Measurements from ENCODE around the gene PDCD10. TPM values are rescaled to one million over a fixed set of nuclear protein-coding genes. Genes with fewer than 3 reads are reported as not detected.

Gene PDCD10
- total RNA-seq, 1 donor from 2014 or later = 80.9 TPM

GRCh38 chr3:167656821-167657220 is 77.9 kb downstream of the PDCD10 start:
- no peak overlapping the region for H3K27ac Mint-ChIP-seq
- H3K27me3 Mint-ChIP-seq (ENCODE audit: low read depth) = no peaks in the 10 kb centered on the region
- intact Hi-C loops (cut with micrococcal nuclease) = no loop called here
- H3K4me1 Mint-ChIP-seq (ENCODE audit: low read depth) = no peaks in the 10 kb centered on the region
- no peak for DNase-seq (ENCODE audit: low spot score)
- no peaks in the 10 kb centered on the region for H3K9me3 Mint-ChIP-seq
- no peaks in the 10 kb centered on the region for H3K36me3 Mint-ChIP-seq (ENCODE audit: low read depth)
- no peak overlapping the region for H3K4me3 Mint-ChIP-seq (ENCODE audit: low read depth)

DNA sequence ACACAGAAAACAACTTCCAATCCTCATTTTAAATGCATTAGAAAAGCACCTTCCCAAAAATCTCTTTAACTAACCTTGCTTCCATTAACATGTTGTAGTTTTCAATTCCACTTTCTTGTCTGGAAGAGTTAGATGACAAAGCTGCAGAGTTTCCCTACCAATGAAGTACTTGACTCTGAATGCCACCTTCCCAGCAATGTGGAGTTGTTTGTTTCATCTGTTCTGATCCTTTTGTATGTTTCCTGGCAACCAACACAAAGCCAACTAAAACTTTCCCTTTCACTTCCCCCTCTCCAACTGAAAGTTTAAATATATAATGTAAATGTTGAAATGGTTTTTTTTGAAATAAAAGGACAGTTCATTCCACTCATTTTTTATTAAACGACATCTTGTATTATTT is 80.9 kb downstream of the PDCD10 start, which contains the start of gene WDR49:
Gene WDR49 (minus strand): TSS at position 183 of the 400 bp plus-strand sequence. CDS start 517 bp downstream, outside the sequence.
- Mint-ChIP-seq H3K9me3 (no peaks in the 10 kb centered on the region), H3K27ac (no peak within 1 kb of the TSS), H3K4me1 (ENCODE audit: low read depth) (peaks cover 2% of the 10 kb centered on the region), H3K27me3 (ENCODE audit: low read depth) (no peaks in the 10 kb centered on the region), H3K4me3 (ENCODE audit: low read depth) (no peak within 1 kb of the TSS), H3K36me3 (ENCODE audit: low read depth) (no peaks in the 10 kb centered on the region)
- intact Hi-C loops (cut with micrococcal nuclease) = no loop called here
- no peak for DNase-seq (ENCODE audit: low spot score)

GRCh38 chr3:167653155-167653554 is 81.5 kb downstream of the PDCD10 start:
- no peak overlapping the region for H3K4me3 Mint-ChIP-seq (ENCODE audit: low read depth)
- peaks cover 2% of the 10 kb centered on the region for H3K4me1 Mint-ChIP-seq (ENCODE audit: low read depth)
- no peaks in the 10 kb centered on the region for H3K9me3 Mint-ChIP-seq
- no peaks in the 10 kb centered on the region for H3K36me3 Mint-ChIP-seq (ENCODE audit: low read depth)
- intact Hi-C loops (cut with micrococcal nuclease) = no loop called here
- no peak for DNase-seq (ENCODE audit: low spot score)
- no peak overlapping the region for H3K27ac Mint-ChIP-seq
- no peaks in the 10 kb centered on the region for H3K27me3 Mint-ChIP-seq (ENCODE audit: low read depth)

DNA sequence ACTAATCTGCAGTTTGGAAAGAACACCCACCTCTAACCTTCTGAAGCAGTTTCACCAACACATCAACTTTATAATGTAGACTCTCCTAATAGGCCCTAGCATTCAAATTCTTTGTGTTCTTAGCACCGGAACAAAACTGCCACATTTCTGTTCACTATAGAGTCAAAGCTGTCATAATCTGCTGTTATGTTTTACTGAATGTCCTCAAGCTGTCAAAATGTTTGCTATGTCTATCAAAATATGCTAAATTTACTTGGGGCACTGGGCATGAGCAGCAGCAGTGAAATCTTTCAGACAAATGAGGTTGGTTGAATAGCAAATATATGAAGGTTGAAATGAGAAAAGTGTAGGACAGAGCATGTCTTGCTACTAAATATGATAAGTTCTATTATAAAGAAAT is 82.9 kb downstream of the PDCD10 start:
- Mint-ChIP-seq H3K9me3 (no peaks in the 10 kb centered on the region), H3K27ac (no peak overlapping the region), H3K4me1 (ENCODE audit: low read depth) (peaks cover 2% of the 10 kb centered on the region), H3K4me3 (ENCODE audit: low read depth) (no peak overlapping the region), H3K27me3 (ENCODE audit: low read depth) (no peaks in the 10 kb centered on the region), H3K36me3 (ENCODE audit: low read depth) (no peaks in the 10 kb centered on the region)
- intact Hi-C loops (cut with micrococcal nuclease) = no loop called here
- no peak for DNase-seq (ENCODE audit: low spot score)

- H3K27ac Mint-ChIP-seq = no peak overlapping the region
- H3K36me3 Mint-ChIP-seq (ENCODE audit: low read depth) = no peaks in the 10 kb centered on the region
- no peak overlapping the region for H3K4me3 Mint-ChIP-seq (ENCODE audit: low read depth)
- H3K4me1 Mint-ChIP-seq (ENCODE audit: low read depth) = peaks cover 2% of the 10 kb centered on the region
- no peaks in the 10 kb centered on the region for H3K27me3 Mint-ChIP-seq (ENCODE audit: low read depth)
- DNase-seq (ENCODE audit: low spot score) = no peak
- intact Hi-C loops (cut with micrococcal nuclease) = no loop called here
- H3K9me3 Mint-ChIP-seq = peaks cover 2% of the 10 kb centered on the region
Observed at GRCh38 chr3:167650459-167650858, 84.2 kb downstream of the PDCD10 start.

GRCh38 chr3:167649746-167650145 is 84.9 kb downstream of the PDCD10 start:
- H3K4me3 Mint-ChIP-seq (ENCODE audit: low read depth) = no peak overlapping the region
- intact Hi-C loops (cut with micrococcal nuclease) = no loop called here
- H3K36me3 Mint-ChIP-seq (ENCODE audit: low read depth) = no peaks in the 10 kb centered on the region
- H3K27ac Mint-ChIP-seq = no peak overlapping the region
- DNase-seq (ENCODE audit: low spot score) = no peak
- H3K9me3 Mint-ChIP-seq = peaks cover 3% of the 10 kb centered on the region
- H3K27me3 Mint-ChIP-seq (ENCODE audit: low read depth) = no peaks in the 10 kb centered on the region
- H3K4me1 Mint-ChIP-seq (ENCODE audit: low read depth) = peaks cover 2% of the 10 kb centered on the region

DNA sequence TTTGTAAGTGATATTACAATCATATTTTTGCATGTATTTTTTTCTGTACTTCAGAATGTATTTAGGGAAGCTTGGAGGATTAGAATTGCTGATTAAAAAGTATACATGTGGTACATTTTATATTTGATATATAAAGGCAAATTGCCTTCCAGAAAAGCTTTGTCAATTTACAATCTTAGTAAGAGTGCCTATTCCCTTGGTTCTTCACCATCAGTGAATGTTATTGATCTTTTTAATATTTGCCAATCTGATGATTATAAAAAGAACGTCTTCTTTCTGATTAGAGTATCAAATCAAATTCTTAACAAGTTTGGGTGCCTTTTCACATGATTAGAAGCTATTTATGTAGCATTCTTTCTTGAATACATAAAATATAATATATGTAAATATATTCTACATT is 90.1 kb downstream of the PDCD10 start:
- Mint-ChIP-seq H3K4me1 (ENCODE audit: low read depth) (no peaks in the 10 kb centered on the region), H3K27ac (no peak overlapping the region), H3K9me3 (peaks cover 3% of the 10 kb centered on the region), H3K27me3 (ENCODE audit: low read depth) (no peaks in the 10 kb centered on the region), H3K4me3 (ENCODE audit: low read depth) (no peak overlapping the region), H3K36me3 (ENCODE audit: low read depth) (no peaks in the 10 kb centered on the region)
- intact Hi-C loops (cut with micrococcal nuclease) = no loop called here
- DNase-seq (ENCODE audit: low spot score) = no peak

Other genes starting within 250 kb of the PDCD10 start
- not detected in 2 replicates for gene WDR49, start 81.0 kb downstream of the PDCD10 start, total RNA-seq
- gene SERPINI1, start 829 bp upstream of the PDCD10 start, total RNA-seq = 0.46 and 0.71 TPM in 2 replicates